22Rv1 (cell line): ENCODE results near the gene LCMT1.

Experiments used
- H3K27ac ChIP-seq: fragments of 450-650 bp; 2 replicates; pipeline ENCODE4 v1.5.1; 2017
- ZFX ChIP-seq: fragments of 450-650 bp; IDR thresholded peaks from 2 replicates; pipeline ENCODE4 v1.6.1; 2017; ENCODE audit warnings: antibody characterized with exemption, borderline replicate concordance
- TF ChIP-seq, protein P1 (sequence below): fragments of 450-650 bp; IDR thresholded peaks from 2 replicates; pipeline ENCODE4 v1.5.1; 2017; ENCODE audit warnings: mild to moderate bottlenecking

LCMT1 gene

DNA sequence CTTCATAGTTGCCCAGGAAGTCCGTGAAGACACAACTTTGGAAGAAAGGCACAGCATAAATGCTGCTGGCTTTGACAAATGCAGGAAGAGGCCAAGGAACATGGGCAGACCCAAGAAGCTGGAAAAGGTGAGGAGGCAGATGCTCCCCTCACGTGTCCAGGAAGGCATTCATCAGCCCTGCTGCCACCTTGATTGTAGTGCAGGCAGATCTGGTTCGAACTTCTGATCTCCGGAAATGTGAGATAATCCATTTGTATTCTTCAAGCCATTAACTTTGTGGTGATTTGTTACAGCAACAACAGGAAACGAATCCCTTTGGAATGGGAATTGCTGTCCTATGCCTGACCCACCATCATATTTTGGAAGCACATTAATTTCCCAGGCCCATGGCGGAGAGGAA, 28.5 kb upstream of the LCMT1 start:
- TF ChIP-seq, protein P1, sequence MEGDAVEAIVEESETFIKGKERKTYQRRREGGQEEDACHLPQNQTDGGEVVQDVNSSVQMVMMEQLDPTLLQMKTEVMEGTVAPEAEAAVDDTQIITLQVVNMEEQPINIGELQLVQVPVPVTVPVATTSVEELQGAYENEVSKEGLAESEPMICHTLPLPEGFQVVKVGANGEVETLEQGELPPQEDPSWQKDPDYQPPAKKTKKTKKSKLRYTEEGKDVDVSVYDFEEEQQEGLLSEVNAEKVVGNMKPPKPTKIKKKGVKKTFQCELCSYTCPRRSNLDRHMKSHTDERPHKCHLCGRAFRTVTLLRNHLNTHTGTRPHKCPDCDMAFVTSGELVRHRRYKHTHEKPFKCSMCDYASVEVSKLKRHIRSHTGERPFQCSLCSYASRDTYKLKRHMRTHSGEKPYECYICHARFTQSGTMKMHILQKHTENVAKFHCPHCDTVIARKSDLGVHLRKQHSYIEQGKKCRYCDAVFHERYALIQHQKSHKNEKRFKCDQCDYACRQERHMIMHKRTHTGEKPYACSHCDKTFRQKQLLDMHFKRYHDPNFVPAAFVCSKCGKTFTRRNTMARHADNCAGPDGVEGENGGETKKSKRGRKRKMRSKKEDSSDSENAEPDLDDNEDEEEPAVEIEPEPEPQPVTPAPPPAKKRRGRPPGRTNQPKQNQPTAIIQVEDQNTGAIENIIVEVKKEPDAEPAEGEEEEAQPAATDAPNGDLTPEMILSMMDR = no peak
- TF ChIP-seq ZFX = no peak
- H3K27ac ChIP-seq = no peak overlapping the region

DNA sequence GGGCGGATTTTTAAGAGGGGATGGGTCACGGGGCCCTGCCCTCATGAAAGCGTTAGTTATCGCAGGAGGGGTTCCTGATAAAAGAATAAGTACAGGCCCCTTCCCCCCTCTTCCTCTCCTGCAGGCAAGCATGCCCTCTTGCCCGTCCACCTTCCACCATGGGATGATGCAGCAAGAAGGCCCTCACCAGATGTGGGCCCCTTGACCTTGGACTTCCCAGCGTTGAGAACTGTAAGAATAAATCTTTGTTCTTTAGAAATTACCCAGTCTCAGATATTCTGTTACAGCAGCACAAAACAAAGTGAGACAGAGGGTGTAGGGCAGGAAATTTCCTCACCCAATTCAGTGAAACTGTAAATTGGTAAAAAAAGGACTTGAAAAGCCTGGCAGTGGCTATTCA, 27.8 kb upstream of the LCMT1 start:
- no peak overlapping the region for H3K27ac ChIP-seq
- TF ChIP-seq ZFX = no peak
- TF ChIP-seq, protein P1 = no peak

DNA sequence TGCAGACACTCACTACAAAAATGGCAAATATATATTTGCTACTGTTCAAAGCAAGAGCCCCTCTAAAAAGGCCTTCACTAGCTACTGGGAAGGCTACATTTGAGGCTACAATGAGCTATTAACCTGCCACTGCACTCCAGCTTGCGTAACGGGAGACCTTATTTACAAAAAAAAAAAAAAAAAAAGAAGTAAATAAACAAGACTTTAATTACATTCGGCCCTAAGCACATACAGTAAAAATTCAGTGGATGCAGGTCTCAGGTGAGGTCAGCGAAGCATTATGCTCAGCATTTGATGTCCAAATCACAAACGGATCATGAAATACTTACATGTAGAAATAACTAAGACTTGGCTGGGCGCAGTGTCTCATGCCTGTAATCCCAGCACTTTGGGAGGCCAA, 26.7 kb upstream of the LCMT1 start:
- TF ChIP-seq, protein P1 = no peak
- no peak for TF ChIP-seq ZFX
- H3K27ac ChIP-seq = 0 out of 2 replicates have a peak overlapping the region, but pooled peaks have one; percentile 13

- H3K27ac ChIP-seq = no peak overlapping the region
Observed at GRCh38 chr16:25087761-25088160, 23.8 kb upstream of the LCMT1 start.

GRCh38 chr16:25089351-25089750, 22.2 kb upstream of the LCMT1 start:
- no peak for TF ChIP-seq ZFX
- TF ChIP-seq, protein P1 = no peak
- H3K27ac ChIP-seq = no peak overlapping the region

More at GRCh38 chr16:25087761-25088160, 23.8 kb upstream of the LCMT1 start:
- no peak for TF ChIP-seq ZFX
- TF ChIP-seq, protein P1 = no peak

DNA sequence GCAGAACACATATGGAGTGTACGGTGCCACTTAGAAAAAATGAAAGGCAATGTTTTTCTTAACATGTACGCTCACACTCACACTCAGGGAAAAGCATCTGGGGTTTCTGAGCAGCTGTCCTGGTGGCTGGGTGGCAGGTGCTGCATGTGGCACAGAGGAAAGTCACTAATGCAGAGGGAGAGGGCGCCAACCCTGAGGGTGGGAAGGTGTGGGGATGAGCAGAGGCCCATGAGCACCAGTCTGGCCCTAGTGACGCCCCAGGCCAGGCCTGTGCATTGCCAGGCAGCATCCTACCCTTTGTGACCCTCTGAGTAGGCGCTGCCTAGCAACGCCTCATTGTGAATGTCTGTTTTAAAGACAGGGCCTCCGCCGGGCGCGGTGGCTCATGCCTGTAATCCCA, 19.1 kb upstream of the LCMT1 start:
- TF ChIP-seq ZFX = no peak
- TF ChIP-seq, protein P1 = no peak
- H3K27ac ChIP-seq = no peak overlapping the region

GRCh38 chr16:25093208-25094061, 18.1 kb upstream of the LCMT1 start:
- TF ChIP-seq, protein P1 = no peak
- no peak for TF ChIP-seq ZFX
- H3K27ac ChIP-seq = no peak overlapping the region
